Stimulated activated CD4-positive, alpha-beta T cell treated with anti-CD3 and anti-CD28 coated beads, Interleukin-4, amount 100 ng/mL, for 24 hours (primary cell): ENCODE results near the gene CEACAM6.

Experiments
- DNase-seq: peaks from one replicate; pipeline ENCODE4 v3.0.0-alpha.2; 2020

The CEACAM6 gene

GRCh38 chr19:41799444-41800000 lies 44.2 kb downstream of the CEACAM6 start:
- DNase-seq: no peak

- DNase-seq: no peak
Observed at GRCh38 chr19:41801031-41801430, 45.7 kb downstream of the CEACAM6 start.

GRCh38 chr19:41801792-41802211 lies 46.5 kb downstream of the CEACAM6 start:
- DNase-seq: no peak

- no peak for DNase-seq
Observed at GRCh38 chr19:41802770-41803169, 47.4 kb downstream of the CEACAM6 start.

- no peak for DNase-seq
Observed at GRCh38 chr19:41804336-41804735, 49.0 kb downstream of the CEACAM6 start.

- DNase-seq: no peak
Observed at GRCh38 chr19:41807176-41807575, 51.8 kb downstream of the CEACAM6 start.

GRCh38 chr19:41808663-41809566 lies 53.6 kb downstream of the CEACAM6 start:
- no peak for DNase-seq

- DNase-seq: no peak
Observed at GRCh38 chr19:41810301-41810700, 55.0 kb downstream of the CEACAM6 start.

GRCh38 chr19:41811036-41811435 lies 55.7 kb downstream of the CEACAM6 start:
- no peak for DNase-seq

- DNase-seq: no peak
Observed at GRCh38 chr19:41811981-41812380, 56.7 kb downstream of the CEACAM6 start.

- DNase-seq: no peak
Observed at GRCh38 chr19:41813911-41814310, 58.6 kb downstream of the CEACAM6 start.

- no peak for DNase-seq
Observed at GRCh38 chr19:41815301-41815700, 60.0 kb downstream of the CEACAM6 start.

GRCh38 chr19:41816761-41817160 lies 61.4 kb downstream of the CEACAM6 start:
- no peak for DNase-seq

GRCh38 chr19:41821003-41821735 lies 65.8 kb downstream of the CEACAM6 start:
- peak; percentile 46 for DNase-seq
